Heart right ventricle (tissue), 16 donors: ENCODE data around the gene FOXN3. TPM values are rescaled to one million over a fixed set of nuclear protein-coding genes. Genes with fewer than 3 reads are reported as not detected.

Experiments
- ATAC-seq, 8 donors: fragments of 200-7000 bp; cut with Tn5 transposase; one replicate each; pipeline ENCODE4 v1.9.1; 2020; ENCODE audit warnings: mild to moderate bottlenecking in 8 of 8, moderate library complexity in 8 of 8, moderate number of reproducible peaks in 1 of 8
- DNase-seq, 2 donors: peaks; one replicate each; pipeline ENCODE4 v3.0.0-alpha.2; 2020
- H3K27ac ChIP-seq, 10 donors: fragments of 200-600 bp; sonication (generic) in 2 of 10; one replicate each; pipeline versions ENCODE4 v1.5.0 to v1.8.0; 2020 to 2022; ENCODE audit warnings: mild to moderate bottlenecking in 3 of 10
- H3K27me3 ChIP-seq, 7 donors: fragments of 200-600 bp; one replicate each; pipeline ENCODE4 v1.8.0; 2021 to 2022; ENCODE audit warnings: mild to moderate bottlenecking in 2 of 7
- H3K36me3 ChIP-seq, 9 donors: fragments of 200-600 bp; sonication (generic) in 1 of 9; one replicate each; pipeline versions ENCODE4 v1.5.0 to v1.8.0; 2020 to 2022; ENCODE audit warnings: mild to moderate bottlenecking in 2 of 9
- H3K4me1 ChIP-seq, 9 donors: fragments of 200-600 bp; sonication (generic) in 1 of 9; one replicate each; pipeline versions ENCODE4 v1.5.0 to v1.8.0; 2020 to 2022; ENCODE audit warnings: mild to moderate bottlenecking in 4 of 9
- H3K4me3 ChIP-seq, 10 donors: fragments of 200-600 bp; sonication (generic) in 2 of 10; one replicate each; pipeline versions ENCODE4 v1.5.0 to v1.8.0; 2020 to 2022; ENCODE audit warnings: mild to moderate bottlenecking in 7 of 10, moderate library complexity in 2 of 10
- H3K9me3 ChIP-seq, 11 donors: fragments of 200-600 bp in 10 of 11; sonication (generic) in 2 of 11; one replicate each; pipeline versions ENCODE4 v1.5.0 to v1.8.0; 2013 to 2022; ENCODE audit warnings: mild to moderate bottlenecking in 2 of 11, control low read depth in 1 of 11, moderate library complexity in 1 of 11
- WGBS, 2 donors: extraction: QIAGEN DNeasy Blood & Tissue Kit; methylation state at CpG; one replicate each; pipeline ENCODE4 v1.1.7; 2013; ENCODE audit warnings: inconsistent platforms in 1 of 2; 5-methylcytosine and 5-hydroxymethylcytosine counted together
- intact Hi-C, 10 donors: fragments of 100-400 bp; cut with DNase I; formaldehyde crosslinking; loops; one replicate each; pipeline versions ENCODE4 v1.11.1 to v1.14.2; 2022
- polyA plus RNA-seq, 2 donors: library from polyadenylated mRNA; stranded (reverse); fragments of 200-250 nt; gene quantifications; one replicate each; pipeline ENCODE4 v1.2.3, GENCODE V29; 2013
- total RNA-seq, 10 donors: library from RNA; stranded (reverse); fragmentation: NEBNext Ultra II Directional in 3 of 10; extraction: Animal tissue kit (Norgen Biotek cat#: 25700) in 3 of 10; gene quantifications; one replicate each; pipeline versions ENCODE4 v1.2.1 to v1.2.4, GENCODE V29; 2021 to 2023
- TF ChIP-seq, protein P1 (sequence below), 9 donors: fragments of 200-600 bp; sonication (generic) in 2 of 9; IDR thresholded peaks; one replicate each; pipeline versions ENCODE4 v1.5.0 to v1.8.0; 2021 to 2022; ENCODE audit warnings: antibody characterized with exemption in 9 of 9, mild to moderate bottlenecking in 5 of 9, moderate library complexity in 1 of 9
- donor health status: Arrhythmogenic right ventricular cardiomyopathy.
- donor health status: ischemic (EF 13 %, LVEDD 7.1; RV severe dilation, severe dysfunction).
- donor health status: healthy with polysubstance abuse.
- donor health status: DM: no; HTN: yes; CAD: no.
- donor health status: DM: no; HTN: no; CAD: no.
- donor health status: ischemic (EF 25% LVEDD 6.9; RV normal size, moderate dysfunction).
- donor health status: ischemic (EF 25% LVEDD 5.7; RV mildly dilated, moderate dysfunction).
- donor health status: healthy.
- donor health status: DM: yes; HTN: yes; CAD: no.
- donor health status: Ischemic cardiomyopathy.
- donor health status: ischemic (EF 35%, LVEDD 5.7; RV mildly dilated, moderate dysfunction).
- donor health status: nonischemic (EF 11% LVEDD 7.7; RV severe dilation, severe dysfunction).
- donor health status: DM: yes; HTN: yes; CAD: no.
- donor health status: PGD.
- donor health status: ischemic (EF 29% LVEDD 5.4; RV normal size, mild dysfunction).
- donor health status: nonischemic (EF 23%, LVEDD 6.1; RV moderate dilation, normal function).

The FOXN3 gene
- total and polyA plus RNA-seq, 12 donors: 13.0 to 150 (median 107) TPM

DNA sequence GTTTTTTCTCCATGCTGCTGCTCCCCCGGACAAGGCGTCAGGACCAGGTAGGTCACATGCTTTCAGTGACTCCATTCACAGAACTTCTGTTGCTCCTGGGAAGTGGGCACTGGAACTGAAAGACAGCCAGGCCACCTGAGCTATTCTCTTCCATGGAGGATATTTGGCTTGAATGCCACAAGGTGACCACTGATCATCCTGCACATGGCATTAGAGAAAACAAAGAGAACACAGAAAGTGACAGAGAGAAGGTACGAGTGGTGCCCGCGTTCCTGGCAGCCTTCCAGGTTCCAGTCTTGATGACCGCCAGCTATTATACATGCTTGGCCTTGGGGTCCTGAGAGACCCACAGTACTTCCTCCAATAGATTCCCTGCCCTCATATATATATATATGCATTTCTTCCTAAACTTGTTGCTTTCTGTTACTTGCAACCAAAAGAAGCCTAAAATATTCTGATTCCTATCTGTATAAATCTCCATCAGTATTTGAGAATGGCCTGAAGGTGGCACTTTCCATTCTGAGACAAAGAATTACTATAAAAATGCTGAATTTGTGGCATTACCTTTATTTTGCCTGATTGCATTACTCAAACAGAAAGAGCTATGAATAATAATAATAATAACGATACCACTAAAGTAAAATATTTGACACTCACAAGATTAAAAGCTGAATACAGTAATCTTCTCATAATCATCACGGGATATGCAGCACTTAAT lies 174.9 kb downstream of the FOXN3 start:
- WGBS, 2 donors: 71 to 78% methylated on average over 8 of the region's 8 CpGs
- Histone ChIP-seq H3K27ac (peak overlapping the region in 2 of 10 donors; percentile 1 to 42), H3K27me3 (no peaks in the 10 kb centered on the region), H3K36me3 (no peaks in the 10 kb centered on the region), H3K9me3 (no peaks in the 10 kb centered on the region), H3K4me3 (no peak overlapping the region), H3K4me1 (peaks cover 4 to 52% (median 36%) of the 10 kb centered on the region in 9 donors)
- ATAC-seq (no peak), DNase-seq (no peak)
- intact Hi-C loops: no loop called here
- TF ChIP-seq, protein P1, sequence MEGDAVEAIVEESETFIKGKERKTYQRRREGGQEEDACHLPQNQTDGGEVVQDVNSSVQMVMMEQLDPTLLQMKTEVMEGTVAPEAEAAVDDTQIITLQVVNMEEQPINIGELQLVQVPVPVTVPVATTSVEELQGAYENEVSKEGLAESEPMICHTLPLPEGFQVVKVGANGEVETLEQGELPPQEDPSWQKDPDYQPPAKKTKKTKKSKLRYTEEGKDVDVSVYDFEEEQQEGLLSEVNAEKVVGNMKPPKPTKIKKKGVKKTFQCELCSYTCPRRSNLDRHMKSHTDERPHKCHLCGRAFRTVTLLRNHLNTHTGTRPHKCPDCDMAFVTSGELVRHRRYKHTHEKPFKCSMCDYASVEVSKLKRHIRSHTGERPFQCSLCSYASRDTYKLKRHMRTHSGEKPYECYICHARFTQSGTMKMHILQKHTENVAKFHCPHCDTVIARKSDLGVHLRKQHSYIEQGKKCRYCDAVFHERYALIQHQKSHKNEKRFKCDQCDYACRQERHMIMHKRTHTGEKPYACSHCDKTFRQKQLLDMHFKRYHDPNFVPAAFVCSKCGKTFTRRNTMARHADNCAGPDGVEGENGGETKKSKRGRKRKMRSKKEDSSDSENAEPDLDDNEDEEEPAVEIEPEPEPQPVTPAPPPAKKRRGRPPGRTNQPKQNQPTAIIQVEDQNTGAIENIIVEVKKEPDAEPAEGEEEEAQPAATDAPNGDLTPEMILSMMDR (IDR thresholded peaks at IDR 0.05): no peak

DNA sequence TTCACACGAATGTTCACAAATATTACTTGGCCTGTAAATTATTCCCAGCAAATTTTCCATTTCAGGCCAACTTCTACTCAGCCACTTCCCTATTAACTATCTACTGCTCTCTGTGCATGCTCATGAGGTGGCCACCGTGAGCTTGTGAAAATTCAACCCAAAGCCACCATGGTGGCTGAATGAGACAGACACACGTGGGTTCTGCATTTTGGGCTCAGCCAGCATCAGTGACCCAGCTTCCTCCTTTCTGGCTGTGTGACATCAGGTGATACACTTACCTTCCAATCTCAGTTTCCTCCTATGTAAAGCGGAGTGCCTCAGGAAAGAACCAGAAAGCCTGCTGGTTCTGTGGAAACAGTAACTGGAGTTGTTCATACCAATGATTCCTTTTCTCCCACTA lies 175.8 kb downstream of the FOXN3 start:
- Histone ChIP-seq H3K4me3 (no peak overlapping the region), H3K4me1 (peaks cover 4 to 56% (median 36%) of the 10 kb centered on the region in 9 donors), H3K27me3 (no peaks in the 10 kb centered on the region), H3K36me3 (no peaks in the 10 kb centered on the region), H3K9me3 (no peaks in the 10 kb centered on the region), H3K27ac (peak overlapping the region in 1 of 10 donors; percentile 9)
- TF ChIP-seq, protein P1 (IDR thresholded peaks at IDR 0.05): no peak
- DNase-seq (no peak), ATAC-seq (no peak)
- intact Hi-C loops: no loop called here
- 85 to 87% methylated on average over 4 of the region's 4 CpGs for whole genome bisulfite sequencing, 2 donors

DNA sequence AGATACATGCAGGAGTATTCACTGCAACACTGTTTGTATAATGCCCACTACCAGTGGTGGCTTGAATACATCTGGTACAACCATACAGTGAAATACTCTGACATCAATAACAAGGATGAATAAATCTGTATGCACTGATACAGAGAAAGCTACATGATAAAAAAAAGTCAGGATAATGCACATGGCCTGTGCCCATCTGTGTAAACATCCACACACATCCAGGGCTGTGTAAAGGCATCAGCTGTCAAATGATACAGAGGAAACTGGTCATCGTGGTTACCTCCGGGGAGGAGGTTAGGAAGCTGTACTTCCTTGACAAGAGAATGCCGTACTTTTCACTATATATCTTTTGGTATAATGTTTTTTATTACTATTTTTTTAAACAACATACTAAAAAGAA lies 176.6 kb downstream of the FOXN3 start:
- Histone ChIP-seq H3K36me3 (no peaks in the 10 kb centered on the region), H3K27me3 (no peaks in the 10 kb centered on the region), H3K27ac (peak overlapping the region in 1 of 10 donors; percentile 9), H3K4me1 (peaks cover 4 to 56% (median 36%) of the 10 kb centered on the region in 9 donors), H3K9me3 (peaks cover 0 to 8% (median 0%) of the 10 kb centered on the region in 11 donors), H3K4me3 (no peak overlapping the region)
- WGBS, 2 donors: 45 to 67% methylated on average over 3 of the region's 3 CpGs
- TF ChIP-seq, protein P1 (IDR thresholded peaks at IDR 0.05): no peak
- peak in 4 of 8 donors; percentile 11 to 59 (median 42) for ATAC-seq
- DNase-seq: no peak
- intact Hi-C loops: no loop called here

DNA sequence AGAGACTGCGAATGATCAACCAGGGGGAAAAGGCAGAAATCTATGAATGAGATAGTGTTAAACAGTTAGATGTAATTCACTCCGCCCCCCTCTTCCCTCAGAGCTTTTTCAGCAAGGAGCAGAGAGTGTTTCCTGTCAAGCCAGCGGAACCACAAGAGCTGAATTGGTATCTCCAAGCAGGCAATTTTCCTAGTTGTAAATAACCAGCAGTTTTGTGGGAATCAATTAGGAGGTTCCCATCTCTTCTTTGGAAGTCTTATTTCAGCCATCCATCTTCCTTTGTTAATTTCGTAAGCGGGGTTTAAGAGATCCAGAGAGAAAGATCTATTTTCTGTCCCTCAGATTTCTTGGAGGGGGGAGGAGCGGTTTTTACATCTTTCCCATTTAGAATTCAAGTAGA lies 178.0 kb downstream of the FOXN3 start:
- H3K27me3 ChIP-seq: no peaks in the 10 kb centered on the region
- peaks cover 4 to 50% (median 36%) of the 10 kb centered on the region in 9 donors for H3K4me1 ChIP-seq
- intact Hi-C loops: no loop called here
- 90 to 92% methylated on average over 6 of the region's 6 CpGs for WGBS, 2 donors
- TF ChIP-seq, protein P1 (IDR thresholded peaks at IDR 0.05): no peak
- H3K4me3 ChIP-seq: no peak overlapping the region
- no peak overlapping the region for H3K27ac ChIP-seq
- H3K9me3 ChIP-seq: peaks cover 0 to 8% (median 0%) of the 10 kb centered on the region in 11 donors
- DNase-seq (no peak), ATAC-seq (no peak)
- no peaks in the 10 kb centered on the region for H3K36me3 ChIP-seq
